ENCODE results near the gene NKD2.

GRCh38 chr5:1010641-1011046 lies 2.0 kb downstream of the NKD2 start:
- TF ChIP-seq, protein P1, sequence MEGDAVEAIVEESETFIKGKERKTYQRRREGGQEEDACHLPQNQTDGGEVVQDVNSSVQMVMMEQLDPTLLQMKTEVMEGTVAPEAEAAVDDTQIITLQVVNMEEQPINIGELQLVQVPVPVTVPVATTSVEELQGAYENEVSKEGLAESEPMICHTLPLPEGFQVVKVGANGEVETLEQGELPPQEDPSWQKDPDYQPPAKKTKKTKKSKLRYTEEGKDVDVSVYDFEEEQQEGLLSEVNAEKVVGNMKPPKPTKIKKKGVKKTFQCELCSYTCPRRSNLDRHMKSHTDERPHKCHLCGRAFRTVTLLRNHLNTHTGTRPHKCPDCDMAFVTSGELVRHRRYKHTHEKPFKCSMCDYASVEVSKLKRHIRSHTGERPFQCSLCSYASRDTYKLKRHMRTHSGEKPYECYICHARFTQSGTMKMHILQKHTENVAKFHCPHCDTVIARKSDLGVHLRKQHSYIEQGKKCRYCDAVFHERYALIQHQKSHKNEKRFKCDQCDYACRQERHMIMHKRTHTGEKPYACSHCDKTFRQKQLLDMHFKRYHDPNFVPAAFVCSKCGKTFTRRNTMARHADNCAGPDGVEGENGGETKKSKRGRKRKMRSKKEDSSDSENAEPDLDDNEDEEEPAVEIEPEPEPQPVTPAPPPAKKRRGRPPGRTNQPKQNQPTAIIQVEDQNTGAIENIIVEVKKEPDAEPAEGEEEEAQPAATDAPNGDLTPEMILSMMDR (IDR thresholded peaks at IDR 0.05; ENCODE audit: low read depth, low read length) = no peak
- no peak for TF ChIP-seq MYC (IDR thresholded peaks at IDR 0.05; ENCODE audit: low read depth, low read length)
- TF ChIP-seq, protein P2, sequence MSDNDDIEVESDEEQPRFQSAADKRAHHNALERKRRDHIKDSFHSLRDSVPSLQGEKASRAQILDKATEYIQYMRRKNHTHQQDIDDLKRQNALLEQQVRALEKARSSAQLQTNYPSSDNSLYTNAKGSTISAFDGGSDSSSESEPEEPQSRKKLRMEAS (IDR thresholded peaks at IDR 0.05; ENCODE audit: low read depth, low read length) = no peak

All from NB4 (cell line).